ENCODE measurements around the gene ECE1.
"Not testable (repeated sequence)": the region's sequence is repeated elsewhere in the genome, so short reads cannot be mapped to it uniquely, and the experiment has no call there.

ECE1 gene

GRCh38 chr1:21292984-21293536 lies 2.8 kb upstream of the ECE1 start:
- DNase-seq (ENCODE audit: low read depth) = no peak

- no peak for DNase-seq (ENCODE audit: low read depth)
Observed at GRCh38 chr1:21292503-21292983, 2.3 kb upstream of the ECE1 start.

GRCh38 chr1:21291964-21292363 lies 1.7 kb upstream of the ECE1 start:
- DNase-seq (ENCODE audit: low read depth) = no peak

GRCh38 chr1:21291184-21291583 lies 921 bp upstream of the ECE1 start:
- DNase-seq (ENCODE audit: low read depth) = no peak

GRCh38 chr1:21290546-21290944 lies 282 bp upstream of the ECE1 start:
- DNase-seq (ENCODE audit: low read depth) = peak; percentile 21

GRCh38 chr1:21289127-21289526 lies 1.1 kb downstream of the ECE1 start:
- no peak for DNase-seq (ENCODE audit: low read depth)

- DNase-seq (ENCODE audit: low read depth) = no peak
Observed at GRCh38 chr1:21287905-21288514, 2.3 kb downstream of the ECE1 start.

GRCh38 chr1:21285386-21285785 lies 4.9 kb downstream of the ECE1 start:
- DNase-seq (ENCODE audit: low read depth) = not testable (repeated sequence)

GRCh38 chr1:21285055-21285372 lies 5.2 kb downstream of the ECE1 start:
- no peak for DNase-seq (ENCODE audit: low read depth)

- no peak for DNase-seq (ENCODE audit: low read depth)
Observed at GRCh38 chr1:21284206-21285054, 5.8 kb downstream of the ECE1 start.

GRCh38 chr1:21283524-21283923 lies 6.7 kb downstream of the ECE1 start:
- no peak for DNase-seq (ENCODE audit: low read depth)

GRCh38 chr1:21282020-21282419 lies 8.2 kb downstream of the ECE1 start:
- DNase-seq (ENCODE audit: low read depth) = not testable (repeated sequence)

- peak; percentile 25 for DNase-seq (ENCODE audit: low read depth)
Observed at GRCh38 chr1:21280482-21280881, 9.8 kb downstream of the ECE1 start.

GRCh38 chr1:21280011-21280471 lies 10.2 kb downstream of the ECE1 start:
- peak; percentile 45 for DNase-seq (ENCODE audit: low read depth)

GRCh38 chr1:21278860-21279845 lies 11.1 kb downstream of the ECE1 start:
- peak; percentile 40 for DNase-seq (ENCODE audit: low read depth)

- no peak for DNase-seq (ENCODE audit: low read depth)
Observed at GRCh38 chr1:21278208-21278859, 11.9 kb downstream of the ECE1 start.

GRCh38 chr1:21277180-21277579 lies 13.1 kb downstream of the ECE1 start:
- DNase-seq (ENCODE audit: low read depth) = no peak

GRCh38 chr1:21272540-21272939 lies 17.7 kb downstream of the ECE1 start:
- DNase-seq (ENCODE audit: low read depth) = no peak

GRCh38 chr1:21271550-21271949 lies 18.7 kb downstream of the ECE1 start:
- no peak for DNase-seq (ENCODE audit: low read depth)

GRCh38 chr1:21270086-21270689 lies 20.1 kb downstream of the ECE1 start:
- peak; percentile 72 for DNase-seq (ENCODE audit: low read depth)

Measured in ELR (cell line).